GM23338 (cell line): Measurements from ENCODE around the gene ZNF92. TPM values are rescaled to one million over a fixed set of nuclear protein-coding genes. Genes with fewer than 3 reads are reported as not detected.
"Not testable (repeated sequence)": the region's sequence is repeated elsewhere in the genome, so short reads cannot be mapped to it uniquely, and the experiment has no call there.

ENCODE experiments used
- ATAC-seq: fragments of 200-7000 bp; cut with Tn5 transposase; 3 replicates; pipeline ENCODE4 v1.9.1; 2020
- DNase-seq: peaks from one replicate; pipeline ENCODE4 v3.0.0-alpha.2; 2015; ENCODE audit warnings: low spot score
- H2AFZ ChIP-seq: fragments of 200-600 bp; sonication (generic); 2 replicates; pipeline ENCODE4 v1.8.0; 2016; ENCODE audit warnings: antibody characterized with exemption, mild to moderate bottlenecking, moderate library complexity
- H3F3A ChIP-seq: fragments of 200-600 bp; sonication (generic); replicated peaks from 2 replicates; pipeline ENCODE4 v1.8.0; 2017; ENCODE audit warnings: antibody characterized with exemption, mixed run types, low read depth
- H3K27ac ChIP-seq: fragments of 200-600 bp; sonication (generic); 2 replicates; pipeline ENCODE4 v1.6.1; 2016; ENCODE audit warnings: low read depth
- H3K27me3 ChIP-seq: fragments of 200-600 bp; sonication (generic); 2 replicates; pipeline ENCODE4 v1.8.0; 2016; ENCODE audit warnings: mild to moderate bottlenecking, mixed run types, moderate library complexity; ENCODE audit not compliant: insufficient read depth
- H3K36me3 ChIP-seq: fragments of 200-600 bp; sonication (generic); 2 replicates; pipeline ENCODE4 v1.8.0; 2016; ENCODE audit warnings: mild to moderate bottlenecking; ENCODE audit not compliant: insufficient read depth
- H3K4me1 ChIP-seq: fragments of 200-600 bp; sonication (generic); 2 replicates; pipeline ENCODE4 v1.8.0; 2016; ENCODE audit warnings: mild to moderate bottlenecking, moderate library complexity; ENCODE audit not compliant: insufficient read depth
- H3K4me2 ChIP-seq: fragments of 200-600 bp; sonication (generic); 2 replicates; pipeline ENCODE4 v1.7.1; 2017; ENCODE audit warnings: mixed run types
- H3K4me3 ChIP-seq: fragments of 200-600 bp; sonication (generic); 2 replicates; pipeline ENCODE4 v1.6.1; 2016; ENCODE audit warnings: mixed run types
- H3K79me2 ChIP-seq: fragments of 200-600 bp; sonication (generic); replicated peaks from 2 replicates; pipeline ENCODE4 v1.8.0; 2017; ENCODE audit warnings: mild to moderate bottlenecking; ENCODE audit not compliant: insufficient read depth
- H3K9me2 ChIP-seq: fragments of 200-600 bp; sonication (generic); 2 replicates; pipeline ENCODE4 v1.8.0; 2017; ENCODE audit not compliant: insufficient read depth
- H4K20me1 ChIP-seq: fragments of 200-600 bp; sonication (generic); replicated peaks from 2 replicates; pipeline ENCODE4 v1.8.0; 2017; ENCODE audit warnings: mild to moderate bottlenecking; ENCODE audit not compliant: insufficient read depth
- H3K27ac Mint-ChIP-seq: 2 replicates; pipeline ENCODE4 v1.8.0; 2020; ENCODE audit warnings: inconsistent platforms, mild to moderate bottlenecking, moderate library complexity, mixed read lengths
- H3K27me3 Mint-ChIP-seq: 3 replicates; pipeline ENCODE4 v1.8.0; 2022; ENCODE audit warnings: low read depth, mild to moderate bottlenecking, moderate library complexity, mixed read lengths, inconsistent platforms; ENCODE audit not compliant: insufficient read depth, poor library complexity
- H3K36me3 Mint-ChIP-seq: 3 replicates; pipeline ENCODE4 v1.8.0; 2021; ENCODE audit warnings: low read depth, mild to moderate bottlenecking, inconsistent platforms, moderate library complexity, mixed read lengths
- H3K4me1 Mint-ChIP-seq: 3 replicates; pipeline ENCODE4 v1.8.0; 2020; ENCODE audit warnings: mild to moderate bottlenecking, inconsistent platforms, mixed read lengths
- H3K4me3 Mint-ChIP-seq: 3 replicates; pipeline ENCODE4 v1.8.0; 2021; ENCODE audit warnings: moderate library complexity, mild to moderate bottlenecking, inconsistent platforms, mixed read lengths
- H3K9me3 Mint-ChIP-seq: 3 replicates; pipeline ENCODE4 v1.8.0; 2020; ENCODE audit warnings: moderate library complexity, mild to moderate bottlenecking, inconsistent platforms, mixed read lengths
- CREB1 ChIP-seq: fragments of 250-450 bp; sonication (Bioruptor Pico); IDR thresholded peaks from 2 replicates; pipeline ENCODE4 v1.5.0; 2020; ENCODE audit warnings: low read depth, mild to moderate bottlenecking, moderate library complexity
- EZH2 ChIP-seq: fragments of 200-600 bp; sonication (generic); IDR thresholded peaks from one replicate; pipeline ENCODE4 v1.8.0; 2017; ENCODE audit warnings: antibody characterized with exemption, mild to moderate bottlenecking, low read depth; ENCODE audit not compliant: unreplicated experiment
- EZH2phosphoT487 ChIP-seq: fragments of 200-600 bp; sonication (generic); IDR thresholded peaks from one replicate; pipeline ENCODE4 v1.8.1; 2018; ENCODE audit warnings: antibody characterized with exemption; ENCODE audit not compliant: unreplicated experiment
- JUNB ChIP-seq: IDR thresholded peaks from one replicate; pipeline ENCODE4 v1.6.1; 2016; ENCODE audit warnings: antibody characterized with exemption; ENCODE audit not compliant: unreplicated experiment
- NANOG ChIP-seq: IDR thresholded peaks from 2 replicates; pipeline ENCODE4 v1.6.1; 2016; ENCODE audit warnings: antibody characterized with exemption, borderline replicate concordance
- POLR2AphosphoS5 ChIP-seq: IDR thresholded peaks from 2 replicates; pipeline ENCODE4 v1.6.1; 2016; ENCODE audit warnings: antibody characterized with exemption, low read depth
- STAT1 ChIP-seq: IDR thresholded peaks from one replicate; pipeline ENCODE4 v1.6.1; 2016; ENCODE audit warnings: antibody characterized with exemption; ENCODE audit not compliant: unreplicated experiment
- ZNF462 ChIP-seq: fragments of 250-450 bp; sonication (Bioruptor Pico); IDR thresholded peaks from 2 replicates; pipeline ENCODE4 v1.5.0; 2020; ENCODE audit warnings: mild to moderate bottlenecking, moderate library complexity
- polyA plus RNA-seq: library from polyadenylated mRNA; unstranded; fragments of >200 nt; fragmentation: Nextera tagmentation; extraction: Ambion mirVana; gene quantifications from 2 replicates; pipeline ENCODE4 v1.2.1, GENCODE V29; 2016
- total RNA-seq: library from RNA; depleted of rRNA; stranded (reverse); fragments of >200 nt; shearing (Covaris generic); gene quantifications from 2 replicates; pipeline ENCODE4 v1.2.3, GENCODE V29; 2014

Gene ZNF92
- total and polyA plus RNA-seq, 2 experiments from 2014 or later, result 25.3 to 56.3 TPM

DNA sequence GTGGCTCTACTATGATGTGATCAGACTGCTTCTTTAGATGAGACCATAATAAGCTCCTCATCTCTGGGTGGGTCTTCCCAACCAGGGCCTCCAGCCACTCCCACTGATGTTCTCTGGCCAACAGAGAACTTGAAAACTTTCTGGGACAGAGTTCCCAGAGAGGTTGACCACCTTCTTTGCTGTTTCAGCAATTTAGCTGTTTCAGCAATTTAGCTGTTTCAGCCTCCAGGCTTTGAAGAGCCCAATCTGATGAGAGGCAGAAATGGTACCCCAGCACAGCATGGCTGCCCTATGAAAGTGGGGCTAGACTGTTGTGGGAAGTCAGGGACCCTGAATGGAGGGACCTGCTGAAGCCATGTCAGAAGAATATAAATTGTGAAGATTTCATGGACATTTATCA is 49.0 kb downstream of the ZNF92 start:
- H2AFZ ChIP-seq, result no peak overlapping the region
- Mint-ChIP-seq H3K4me3 (no peak overlapping the region), H3K9me3 (peaks cover 79% of the 10 kb centered on the region), H3K27me3 (no peaks in the 10 kb centered on the region), H3K4me1 (no peaks in the 10 kb centered on the region), H3K27ac (no peak overlapping the region), H3K36me3 (peaks cover 32% of the 10 kb centered on the region)
- H3K27ac ChIP-seq, result no peak overlapping the region
- TF ChIP-seq EZH2phosphoT487, result no peak
- no peak for TF ChIP-seq STAT1
- no peak for TF ChIP-seq ZNF462 (CRISPR knock-in tag)
- TF ChIP-seq POLR2AphosphoS5, result no peak
- TF ChIP-seq NANOG, result no peak
- TF ChIP-seq EZH2, result no peak
- TF ChIP-seq JUNB, result no peak
- no peak for TF ChIP-seq CREB1 (CRISPR knock-in tag)
- peaks cover 11% of the 10 kb centered on the region for H3K9me2 ChIP-seq
- DNase-seq (no peak), ATAC-seq (no peak)
- H3K79me2 ChIP-seq, result no peaks in the 10 kb centered on the region
- no peaks in the 10 kb centered on the region for H3K36me3 ChIP-seq
- H3K4me2 ChIP-seq, result no peak overlapping the region
- H3K4me3 ChIP-seq, result no peak overlapping the region
- no peaks in the 10 kb centered on the region for H3K27me3 ChIP-seq
- no peaks in the 10 kb centered on the region for H4K20me1 ChIP-seq
- H3F3A ChIP-seq, result no peaks in the 10 kb centered on the region
- no peaks in the 10 kb centered on the region for H3K4me1 ChIP-seq

- DNase-seq, result peak; percentile 6
- H3K27ac ChIP-seq, H3K27me3 Mint-ChIP-seq, H3K4me1 Mint-ChIP-seq, H3K4me3 ChIP-seq, H3K27ac Mint-ChIP-seq, H3F3A ChIP-seq, H3K36me3 ChIP-seq, H3K4me1 ChIP-seq, H2AFZ ChIP-seq, ATAC-seq, H3K79me2 ChIP-seq, H3K27me3 ChIP-seq, H3K4me2 ChIP-seq, H4K20me1 ChIP-seq, H3K4me3 Mint-ChIP-seq: not testable (repeated sequence)
- Mint-ChIP-seq H3K9me3 (peaks cover 81% of the 10 kb centered on the region), H3K36me3 (peaks cover 32% of the 10 kb centered on the region)
- H3K9me2 ChIP-seq, result peaks cover 11% of the 10 kb centered on the region
Measured at GRCh38 chr7:65423286-65423685, 49.6 kb downstream of the ZNF92 start.
